Hepatocyte (in vitro differentiated cells): ENCODE data around the gene SLX4IP. TPM values are rescaled to one million over a fixed set of nuclear protein-coding genes. Genes with fewer than 3 reads are reported as not detected.

Experiments
- DNase-seq: peaks from one replicate; pipeline ENCODE4 v3.0.0-alpha.2; 2016; ENCODE audit warnings: low spot score
- H2AFZ ChIP-seq: fragments of 200-600 bp; sonication (generic); 2 replicates; pipeline ENCODE4 v1.6.0; 2016; ENCODE audit warnings: antibody characterized with exemption, mild to moderate bottlenecking
- H3K27ac ChIP-seq: fragments of 200-600 bp; sonication (generic); 2 replicates; pipeline ENCODE4 v1.5.1; 2016; ENCODE audit warnings: mild to moderate bottlenecking
- H3K27me3 ChIP-seq: fragments of 200-600 bp; sonication (generic); 2 replicates; pipeline ENCODE4 v1.6.1; 2016
- H3K36me3 ChIP-seq: fragments of 200-600 bp; sonication (generic); replicated peaks from 2 replicates; pipeline ENCODE4 v1.5.1; 2016; ENCODE audit warnings: low read depth; ENCODE audit not compliant: insufficient read depth
- H3K4me1 ChIP-seq: fragments of 200-600 bp; sonication (generic); 2 replicates; pipeline ENCODE4 v1.5.1; 2016; ENCODE audit warnings: mild to moderate bottlenecking, moderate library complexity; ENCODE audit not compliant: insufficient read depth
- H3K4me2 ChIP-seq: fragments of 200-600 bp; sonication (generic); 2 replicates; pipeline ENCODE4 v1.6.0; 2016
- H3K4me3 ChIP-seq: fragments of 200-600 bp; sonication (generic); 2 replicates; pipeline ENCODE4 v1.5.1; 2016; ENCODE audit warnings: mild to moderate bottlenecking
- H3K79me2 ChIP-seq: fragments of 200-600 bp; sonication (generic); 2 replicates; pipeline ENCODE4 v1.6.0; 2017; ENCODE audit warnings: mild to moderate bottlenecking
- H3K9me2 ChIP-seq: fragments of 200-600 bp; sonication (generic); replicated peaks from 2 replicates; pipeline ENCODE4 v1.6.0; 2017; ENCODE audit warnings: mild to moderate bottlenecking; ENCODE audit not compliant: insufficient read depth
- H3K9me3 ChIP-seq: fragments of 200-600 bp; sonication (generic); 2 replicates; pipeline ENCODE4 v1.5.1; 2016; ENCODE audit warnings: low read depth, mild to moderate bottlenecking
- H4K20me1 ChIP-seq: fragments of 200-600 bp; sonication (generic); 2 replicates; pipeline ENCODE4 v1.6.0; 2016; ENCODE audit warnings: mild to moderate bottlenecking; ENCODE audit not compliant: insufficient read depth, poor library complexity, severe bottlenecking
- EZH2 ChIP-seq: fragments of 200-600 bp; sonication (generic); IDR thresholded peaks from 2 replicates; pipeline ENCODE4 v1.6.1; 2016; ENCODE audit warnings: antibody characterized with exemption, mild to moderate bottlenecking, borderline replicate concordance
- EZH2phosphoT487 ChIP-seq: fragments of 200-600 bp; sonication (generic); IDR thresholded peaks from one replicate; pipeline ENCODE4 v1.6.1; 2018; ENCODE audit warnings: antibody characterized with exemption, mild to moderate bottlenecking, low read depth, moderate library complexity; ENCODE audit not compliant: unreplicated experiment, severe bottlenecking
- WGBS: methylation state at CpG from one replicate; pipeline ENCODE4 v1.1.6; 2016; ENCODE audit warnings: low lambda C conversion rate; ENCODE audit errors: missing lambda C conversion rate; 5-methylcytosine and 5-hydroxymethylcytosine counted together
- polyA plus RNA-seq: library from polyadenylated mRNA; unstranded; fragments of >200 nt; fragmentation: Nextera tagmentation; extraction: Ambion mirVana; gene quantifications from 2 replicates; pipeline ENCODE4 v1.2.1, GENCODE V29; 2016
- total RNA-seq: library from RNA; depleted of rRNA; stranded (reverse); fragments of >200 nt; gene quantifications from 2 replicates; pipeline ENCODE4 v1.2.3, GENCODE V29; 2014
- TF ChIP-seq, protein P1 (sequence below): fragments of 200-600 bp; sonication (generic); IDR thresholded peaks from 2 replicates; pipeline ENCODE4 v1.5.1; 2016; ENCODE audit warnings: antibody characterized with exemption, mild to moderate bottlenecking; ENCODE audit not compliant: poor library complexity

Gene SLX4IP
- total and polyA plus RNA-seq, 2 experiments from 2014 or later, result 2.9 to 5.7 TPM

DNA sequence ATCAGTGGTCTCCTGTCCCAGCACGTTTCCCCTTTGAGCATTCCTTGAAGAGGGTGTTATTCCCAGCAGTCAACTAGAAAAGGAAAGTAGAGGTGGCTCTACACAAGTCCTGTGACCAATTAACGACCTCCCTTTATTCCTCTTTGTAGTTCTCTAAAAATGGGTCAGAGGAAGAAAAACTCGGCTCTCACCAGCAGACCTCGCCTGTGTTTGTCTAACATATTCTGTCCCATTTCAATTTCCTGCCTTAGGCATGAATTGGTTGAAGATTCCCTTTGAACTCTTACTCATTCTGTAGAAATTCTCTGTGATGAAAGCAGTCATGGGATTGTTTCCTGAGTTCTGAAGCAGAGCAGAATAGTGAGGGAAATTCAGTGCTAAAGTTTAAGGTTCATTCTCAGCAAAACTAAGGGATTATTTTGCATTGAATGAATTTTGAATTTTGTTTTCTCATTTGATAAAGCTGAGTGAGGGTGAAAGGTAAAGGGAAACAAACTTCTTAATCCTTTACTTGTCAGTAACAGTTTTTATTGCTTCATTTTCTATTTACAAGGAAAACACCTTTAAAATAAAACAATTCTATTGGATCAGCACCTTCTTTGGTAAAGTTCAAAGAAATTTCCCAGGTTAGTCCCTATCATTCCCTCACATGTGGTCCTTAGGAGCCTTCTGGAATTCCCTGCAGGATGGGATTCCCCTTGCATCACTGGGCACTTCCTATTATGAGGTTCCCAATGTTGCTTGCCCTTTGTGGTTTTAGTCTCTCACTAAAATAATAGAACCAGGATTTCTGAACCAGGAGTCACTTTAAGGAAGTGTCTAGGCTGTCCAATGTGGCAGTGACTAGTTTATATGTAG, 105.8 kb downstream of the SLX4IP start:
- no peaks in the 10 kb centered on the region for H3K36me3 ChIP-seq
- no peaks in the 10 kb centered on the region for H3K9me3 ChIP-seq
- H3K4me1 ChIP-seq, result peaks cover 15% of the 10 kb centered on the region
- H3K9me2 ChIP-seq, result no peaks in the 10 kb centered on the region
- no peaks in the 10 kb centered on the region for H4K20me1 ChIP-seq
- peak overlapping the region; percentile 49 for H3K4me2 ChIP-seq
- H3K27me3 ChIP-seq, result no peaks in the 10 kb centered on the region
- no peaks in the 10 kb centered on the region for H3K79me2 ChIP-seq
- H3K27ac ChIP-seq, result peak overlapping the region; percentile 90
- H2AFZ ChIP-seq, result peak overlapping the region; percentile 0
- TF ChIP-seq EZH2 (no peak), EZH2phosphoT487 (no peak)
- TF ChIP-seq, protein P1, sequence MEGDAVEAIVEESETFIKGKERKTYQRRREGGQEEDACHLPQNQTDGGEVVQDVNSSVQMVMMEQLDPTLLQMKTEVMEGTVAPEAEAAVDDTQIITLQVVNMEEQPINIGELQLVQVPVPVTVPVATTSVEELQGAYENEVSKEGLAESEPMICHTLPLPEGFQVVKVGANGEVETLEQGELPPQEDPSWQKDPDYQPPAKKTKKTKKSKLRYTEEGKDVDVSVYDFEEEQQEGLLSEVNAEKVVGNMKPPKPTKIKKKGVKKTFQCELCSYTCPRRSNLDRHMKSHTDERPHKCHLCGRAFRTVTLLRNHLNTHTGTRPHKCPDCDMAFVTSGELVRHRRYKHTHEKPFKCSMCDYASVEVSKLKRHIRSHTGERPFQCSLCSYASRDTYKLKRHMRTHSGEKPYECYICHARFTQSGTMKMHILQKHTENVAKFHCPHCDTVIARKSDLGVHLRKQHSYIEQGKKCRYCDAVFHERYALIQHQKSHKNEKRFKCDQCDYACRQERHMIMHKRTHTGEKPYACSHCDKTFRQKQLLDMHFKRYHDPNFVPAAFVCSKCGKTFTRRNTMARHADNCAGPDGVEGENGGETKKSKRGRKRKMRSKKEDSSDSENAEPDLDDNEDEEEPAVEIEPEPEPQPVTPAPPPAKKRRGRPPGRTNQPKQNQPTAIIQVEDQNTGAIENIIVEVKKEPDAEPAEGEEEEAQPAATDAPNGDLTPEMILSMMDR, result no peak
- WGBS, result 41% methylated on average over 4 of the region's 4 CpGs
- DNase-seq, result peak; percentile 60
- no peak overlapping the region for H3K4me3 ChIP-seq

DNA sequence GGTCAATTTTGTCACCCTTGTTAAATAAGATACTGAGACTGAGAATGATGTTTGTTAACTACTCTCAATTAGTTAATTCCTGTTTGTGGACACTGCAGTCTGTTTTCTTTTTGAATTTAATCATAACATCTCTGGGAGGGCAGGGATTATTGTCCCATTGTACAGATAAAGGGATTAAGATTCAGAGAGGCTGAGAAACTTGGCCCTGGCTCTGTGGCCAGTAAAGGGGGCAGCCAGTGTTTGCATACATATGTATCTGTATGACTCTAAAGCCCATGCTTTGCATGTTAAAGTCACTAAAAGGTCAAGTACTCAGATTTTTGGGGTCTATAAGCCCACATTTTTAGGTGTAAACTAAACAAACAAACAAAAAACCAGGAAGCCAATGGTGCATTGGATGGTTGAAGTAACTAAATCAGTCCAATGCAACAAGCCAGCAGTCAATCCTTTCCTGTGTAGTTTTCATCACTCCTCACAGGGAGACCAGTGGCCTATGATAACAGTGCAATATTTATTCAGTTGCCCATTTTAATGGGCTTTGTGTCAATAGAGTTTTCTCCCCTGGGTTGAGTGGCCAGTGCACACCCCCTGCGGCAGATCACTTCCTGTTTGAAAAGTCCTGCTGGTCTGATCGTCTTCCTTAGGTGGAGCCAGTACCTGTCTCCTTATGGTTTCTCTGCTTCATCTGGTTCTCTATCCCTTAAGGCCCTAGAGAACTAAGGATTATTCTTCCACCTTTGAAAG, 106.7 kb downstream of the SLX4IP start:
- DNase-seq, result no peak
- Histone ChIP-seq H3K27ac (peak overlapping the region; percentile 90), H3K9me3 (no peaks in the 10 kb centered on the region), H3K4me1 (peaks cover 15% of the 10 kb centered on the region), H3K4me3 (no peak overlapping the region), H2AFZ (no peak overlapping the region), H3K9me2 (no peaks in the 10 kb centered on the region), H3K4me2 (no peak overlapping the region), H3K79me2 (no peaks in the 10 kb centered on the region), H3K36me3 (no peaks in the 10 kb centered on the region), H4K20me1 (no peaks in the 10 kb centered on the region), H3K27me3 (no peaks in the 10 kb centered on the region)
- WGBS, result 65% methylated on average over 2 of the region's 2 CpGs
- no peak for TF ChIP-seq EZH2
- no peak for TF ChIP-seq EZH2phosphoT487
- TF ChIP-seq, protein P1, result no peak

DNA sequence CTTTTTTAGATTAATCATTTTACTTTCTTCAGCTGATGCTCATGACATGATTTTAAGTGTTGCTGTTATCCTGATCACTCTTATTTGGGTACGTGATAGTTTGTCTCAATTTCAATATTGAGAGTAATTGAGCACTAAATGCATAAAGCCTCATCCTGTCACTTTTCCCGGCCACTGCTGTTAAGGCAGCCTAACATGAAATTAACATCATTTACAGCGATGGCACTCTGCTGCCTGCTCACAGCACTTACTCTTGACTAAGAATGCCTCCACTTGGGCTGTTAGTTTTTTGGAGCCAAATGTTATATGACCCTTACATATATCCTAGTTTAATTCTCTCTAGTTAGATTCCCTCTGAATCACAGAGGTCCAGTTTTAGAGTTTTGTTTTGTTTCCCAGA, 107.3 kb downstream of the SLX4IP start:
- Histone ChIP-seq H3K79me2 (no peaks in the 10 kb centered on the region), H3K4me2 (no peak overlapping the region), H3K9me3 (no peaks in the 10 kb centered on the region), H4K20me1 (no peaks in the 10 kb centered on the region), H3K9me2 (no peaks in the 10 kb centered on the region), H3K4me3 (no peak overlapping the region), H3K27ac (no peak overlapping the region), H3K4me1 (peaks cover 15% of the 10 kb centered on the region), H2AFZ (no peak overlapping the region), H3K36me3 (no peaks in the 10 kb centered on the region), H3K27me3 (no peaks in the 10 kb centered on the region)
- DNase-seq, result no peak
- TF ChIP-seq, protein P1, result no peak
- TF ChIP-seq EZH2phosphoT487 (no peak), EZH2 (no peak)
- 96% methylated on average over 3 of the region's 3 CpGs for WGBS
